Stomach (tissue), 9 donors: ENCODE data around the gene ARL3. TPM values are rescaled to one million over a fixed set of nuclear protein-coding genes. Genes with fewer than 3 reads are reported as not detected.

Experiments
- DNase-seq, 2 donors: peaks; one replicate each; pipeline versions ENCODE4 v3.0.0 to v3.0.0-alpha.2; 2013 to 2019
- H3K27ac ChIP-seq, 5 donors: fragments of 200-600 bp in 4 of 5; sonication (generic) in 4 of 5; one replicate each; pipeline ENCODE4 v1.5.1; 2013 to 2019; ENCODE audit warnings: mild to moderate bottlenecking in 1 of 5, moderate library complexity in 1 of 5
- H3K27me3 ChIP-seq, 3 donors: fragments of 200-600 bp; sonication (generic); one replicate each; pipeline ENCODE4 v1.5.1; 2017 to 2019; ENCODE audit warnings: mixed run types in 1 of 3
- H3K36me3 ChIP-seq, 4 donors: fragments of 200-600 bp; sonication (generic); 1 replicate in 3 of 4; 2 replicates in 1 of 4; pipeline ENCODE4 v1.5.1; 2016 to 2019
- H3K4me1 ChIP-seq, 4 donors: fragments of 200-600 bp; sonication (generic); one replicate each; pipeline ENCODE4 v1.5.1; 2016 to 2019
- H3K4me3 ChIP-seq, 4 donors: fragments of 200-600 bp; sonication (generic) in 3 of 4; one replicate each; pipeline ENCODE4 v1.5.1; 2016 to 2019; ENCODE audit warnings: mild to moderate bottlenecking in 1 of 4
- H3K9me3 ChIP-seq, 4 donors: fragments of 200-600 bp; sonication (generic); one replicate each; pipeline ENCODE4 v1.5.1; 2016 to 2019
- CTCF ChIP-seq, 7 experiments: fragments of 450-650 bp in 4 of 7; fragments of 200-600 bp in 3 of 7; sonication (generic) in 3 of 7; IDR thresholded peaks; one replicate each; pipeline ENCODE4 v1.5.1; 2016 to 2019; ENCODE audit warnings: antibody characterized with exemption in 7 of 7, control low read depth in 2 of 7, mild to moderate bottlenecking in 1 of 7
- EP300 ChIP-seq: sonication (generic); formaldehyde crosslinking; IDR thresholded peaks from one replicate; pipeline ENCODE4 v1.6.1; 2017; ENCODE audit warnings: antibody characterized with exemption
- POLR2A ChIP-seq, 4 donors: fragments of 450-650 bp; IDR thresholded peaks; one replicate each; pipeline ENCODE4 v1.6.1; 2016; ENCODE audit warnings: antibody characterized with exemption in 4 of 4, control low read depth in 2 of 4, mild to moderate bottlenecking in 1 of 4, moderate library complexity in 1 of 4
- POLR2AphosphoS5 ChIP-seq, 3 donors: sonication (generic); formaldehyde crosslinking; IDR thresholded peaks; one replicate each; pipeline ENCODE4 v1.6.1; 2016; ENCODE audit warnings: antibody characterized with exemption in 3 of 3
- WGBS, 5 donors: extraction: QIAGEN DNeasy Blood & Tissue Kit in 3 of 5; methylation state at CpG; one replicate each; pipeline versions ENCODE4 v1.1.5 to v1.1.7; 2013 to 2018; 5-methylcytosine and 5-hydroxymethylcytosine counted together
- intact Hi-C: fragments of 100-400 bp; cut with DNase I; formaldehyde crosslinking; loops from one replicate; pipeline ENCODE4 v1.15.1; 2023; ENCODE audit warnings: low total_unique reads
- polyA plus RNA-seq, 3 donors: library from polyadenylated mRNA; stranded (reverse); fragments of 200-250 nt; gene quantifications; one replicate each; pipeline ENCODE4 v1.2.3, GENCODE V29; 2013
- total RNA-seq, 5 donors: library from RNA; depleted of rRNA; stranded (reverse); fragments of >200 nt; gene quantifications; one replicate each; pipeline versions ENCODE4 v1.1.0 to v1.2.3, GENCODE V29; 2014 to 2016
- donor health status: healthy with polysubstance abuse.
- donor health status: Bipolar disorder and iron deficiency.
- donor health status: healthy.

Gene ARL3
- total and polyA plus RNA-seq, 8 donors = 0.58 to 17.0 (median 6.8) TPM

- Histone ChIP-seq H3K27ac (peak overlapping the region; percentile 86 to 100 (median 99)), H3K9me3 (no peaks in the 10 kb centered on the region), H3K36me3 (peaks cover 0 to 20% (median 14%) of the 10 kb centered on the region in 4 donors), H3K4me1 (peaks cover 47 to 66% (median 57%) of the 10 kb centered on the region in 4 donors), H3K27me3 (no peaks in the 10 kb centered on the region), H3K4me3 (peak overlapping the region; percentile 77 to 97 (median 89))
- WGBS, 5 donors = 0 to 1% (median 1%) methylated on average over 19 to 29 of the region's 29 CpGs
- peak; percentile 84 to 96 for DNase-seq
- peak in 1 of 7 experiments; percentile 5 for TF ChIP-seq CTCF (IDR thresholded peaks at IDR 0.05)
- peak; percentile 70 to 87 (median 77) for TF ChIP-seq POLR2AphosphoS5 (IDR thresholded peaks at IDR 0.05)
- peak in 1 of 4 donors; percentile 7 for TF ChIP-seq POLR2A (IDR thresholded peaks at IDR 0.05)
- no peak for TF ChIP-seq EP300
- intact Hi-C loops = no loop called here
Measured at GRCh38 chr10:102645741-102646609, 68.2 kb downstream of the ARL3 start.

GRCh38 chr10:102645388-102645740, 68.8 kb downstream of the ARL3 start:
- TF ChIP-seq POLR2A (IDR thresholded peaks at IDR 0.05) (no peak), EP300 (no peak), CTCF (IDR thresholded peaks at IDR 0.05) (no peak), POLR2AphosphoS5 (IDR thresholded peaks at IDR 0.05) (peak; percentile 37 to 78 (median 77))
- H3K4me3 ChIP-seq = peak overlapping the region; percentile 77 to 97 (median 89)
- peaks cover 0 to 15% (median 7%) of the 10 kb centered on the region in 4 donors for H3K36me3 ChIP-seq
- peaks cover 41 to 59% (median 51%) of the 10 kb centered on the region in 4 donors for H3K4me1 ChIP-seq
- no peaks in the 10 kb centered on the region for H3K27me3 ChIP-seq
- peak overlapping the region; percentile 86 to 100 (median 99) for H3K27ac ChIP-seq
- no peaks in the 10 kb centered on the region for H3K9me3 ChIP-seq
- intact Hi-C loops = no loop called here
- DNase-seq = peak; percentile 88 to 92
- 0 to 4% (median 0%) methylated on average over 9 to 12 of the region's 12 CpGs for WGBS, 5 donors

- peak in 5 of 7 experiments; percentile 53 to 72 (median 61) for TF ChIP-seq CTCF (IDR thresholded peaks at IDR 0.05)
- peak; percentile 60 to 83 (median 73) for TF ChIP-seq POLR2AphosphoS5 (IDR thresholded peaks at IDR 0.05)
- no peak for TF ChIP-seq EP300
- peak overlapping the region; percentile 77 to 97 (median 89) for H3K4me3 ChIP-seq
- H3K4me1 ChIP-seq = peaks cover 35 to 54% (median 46%) of the 10 kb centered on the region in 4 donors
- peak overlapping the region; percentile 86 to 100 (median 99) for H3K27ac ChIP-seq
- WGBS, 5 donors = 0 to 1% (median 0%) methylated on average over 13 to 62 of the region's 62 CpGs
- intact Hi-C loops = no loop called here
- DNase-seq = peak; percentile 90 to 95
- H3K36me3 ChIP-seq = peaks cover 0 to 13% (median 4%) of the 10 kb centered on the region in 4 donors
- H3K27me3 ChIP-seq = no peaks in the 10 kb centered on the region
- no peaks in the 10 kb centered on the region for H3K9me3 ChIP-seq
Measured at GRCh38 chr10:102644646-102645387, 69.4 kb downstream of the ARL3 start.

GRCh38 chr10:102644066-102644645, 70.0 kb downstream of the ARL3 start, which contains the start of gene TRIM8:
TSS of gene TRIM8 (plus strand) at chr10:102644479. CDS start at chr10:102644618, 139 bp downstream.
- intact Hi-C loops = no loop called here
- TF ChIP-seq POLR2A (IDR thresholded peaks at IDR 0.05) (no peak), POLR2AphosphoS5 (IDR thresholded peaks at IDR 0.05) (peak in 2 of 3 donors; percentile 38 to 40)
- WGBS, 5 donors = 0 to 1% (median 0%) methylated on average over 21 to 80 of the region's 80 CpGs
- Histone ChIP-seq H3K36me3 (peaks cover 0 to 13% (median 4%) of the 10 kb centered on the region in 4 donors), H3K4me1 (peaks cover 29 to 47% (median 39%) of the 10 kb centered on the region in 4 donors), H3K4me3 (peak within 1 kb of the TSS; percentile 77 to 97 (median 89)), H3K27me3 (no peaks in the 10 kb centered on the region), H3K9me3 (no peaks in the 10 kb centered on the region), H3K27ac (peak within 1 kb of the TSS; percentile 86 to 100 (median 99))
- DNase-seq = peak; percentile 56 to 83
